RWPE2 (cell line): ENCODE data around the gene GIPC1.

Source experiments
- ATAC-seq: fragments of 200-7000 bp; cut with Tn5 transposase; 3 replicates; pipeline ENCODE4 v1.9.1; 2021; ENCODE audit warnings: low read depth
- DNase-seq: peaks from one replicate; pipeline ENCODE4 v3.0.0-alpha.2; 2020; ENCODE audit warnings: low spot score
- H3K27ac ChIP-seq: fragments of 450-650 bp; 2 replicates; pipeline ENCODE4 v1.5.1; 2017; ENCODE audit warnings: mild to moderate bottlenecking; ENCODE audit not compliant: poor library complexity, severe bottlenecking
- H3K27me3 ChIP-seq: fragments of 250-450 bp; sonication (Bioruptor Pico); 2 replicates; pipeline ENCODE4 v1.5.1; 2021; ENCODE audit warnings: mild to moderate bottlenecking, moderate library complexity; ENCODE audit not compliant: insufficient read depth, poor library complexity, severe bottlenecking
- H3K36me3 ChIP-seq: fragments of 250-450 bp; sonication (Bioruptor Pico); 2 replicates; pipeline ENCODE4 v1.5.1; 2020; ENCODE audit warnings: low read depth, mild to moderate bottlenecking, moderate library complexity
- H3K4me1 ChIP-seq: fragments of 250-450 bp; sonication (Bioruptor Pico); 2 replicates; pipeline ENCODE4 v1.5.1; 2021; ENCODE audit warnings: mild to moderate bottlenecking, moderate library complexity; ENCODE audit not compliant: insufficient read depth, poor library complexity, severe bottlenecking
- H3K4me3 ChIP-seq: fragments of 250-450 bp; sonication (Bioruptor Pico); 2 replicates; pipeline ENCODE4 v1.5.1; 2021; ENCODE audit warnings: mild to moderate bottlenecking, moderate library complexity; ENCODE audit not compliant: severe bottlenecking
- H3K9me3 ChIP-seq: fragments of 250-450 bp; sonication (Bioruptor Pico); 2 replicates; pipeline ENCODE4 v1.5.1; 2021; ENCODE audit warnings: mild to moderate bottlenecking, moderate library complexity; ENCODE audit not compliant: severe bottlenecking
- CTCF ChIP-seq: fragments of 450-650 bp; IDR thresholded peaks from one replicate; pipeline ENCODE4 v1.5.1; 2017; ENCODE audit warnings: mild to moderate bottlenecking, moderate library complexity; ENCODE audit not compliant: poor library complexity, severe bottlenecking

Gene GIPC1

DNA sequence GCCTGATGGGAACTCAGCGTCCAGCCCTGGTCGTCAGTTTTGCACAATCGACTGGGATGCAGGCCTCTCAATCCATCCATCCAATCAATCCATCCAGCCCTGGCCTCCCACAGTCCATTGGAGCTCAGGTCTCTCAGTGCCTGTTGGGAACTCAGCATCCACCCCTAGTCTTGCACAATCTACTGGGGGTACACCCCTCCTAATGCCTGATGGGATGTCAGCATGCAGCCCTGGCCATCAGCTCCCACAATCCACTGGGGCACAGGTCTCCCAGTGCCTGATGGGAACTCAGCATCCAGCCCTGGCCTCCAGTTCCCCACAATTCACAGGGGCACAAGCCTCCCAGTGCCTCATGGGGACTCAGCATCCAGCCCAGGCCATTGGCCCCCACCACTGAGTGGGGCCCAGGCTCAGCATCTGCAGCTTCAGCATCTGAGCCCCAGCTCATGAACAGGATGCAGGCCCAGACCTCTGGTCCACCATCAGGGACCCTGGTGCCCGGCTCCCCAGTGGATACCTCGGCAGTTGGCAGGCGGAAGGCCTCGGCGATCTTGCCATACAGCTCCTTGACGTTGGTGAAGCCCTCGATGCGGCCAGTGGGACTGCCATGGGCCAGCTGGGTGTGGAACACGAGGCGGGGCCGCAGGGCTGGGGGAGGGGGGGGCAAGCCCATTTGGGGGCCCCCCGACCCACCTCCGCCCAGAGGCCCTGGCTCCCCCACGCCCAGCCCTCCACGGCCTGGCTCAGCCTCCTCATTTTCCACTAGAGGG, 13.6 kb downstream of the GIPC1 start:
- DNase-seq (no peak), ATAC-seq (no peak)
- H3K36me3 ChIP-seq: peaks cover 89% of the 10 kb centered on the region
- H3K27me3 ChIP-seq: no peaks in the 10 kb centered on the region
- H3K9me3 ChIP-seq: no peaks in the 10 kb centered on the region
- TF ChIP-seq CTCF: no peak
- no peak overlapping the region for H3K4me3 ChIP-seq
- no peak overlapping the region for H3K27ac ChIP-seq
- H3K4me1 ChIP-seq: no peaks in the 10 kb centered on the region

DNA sequence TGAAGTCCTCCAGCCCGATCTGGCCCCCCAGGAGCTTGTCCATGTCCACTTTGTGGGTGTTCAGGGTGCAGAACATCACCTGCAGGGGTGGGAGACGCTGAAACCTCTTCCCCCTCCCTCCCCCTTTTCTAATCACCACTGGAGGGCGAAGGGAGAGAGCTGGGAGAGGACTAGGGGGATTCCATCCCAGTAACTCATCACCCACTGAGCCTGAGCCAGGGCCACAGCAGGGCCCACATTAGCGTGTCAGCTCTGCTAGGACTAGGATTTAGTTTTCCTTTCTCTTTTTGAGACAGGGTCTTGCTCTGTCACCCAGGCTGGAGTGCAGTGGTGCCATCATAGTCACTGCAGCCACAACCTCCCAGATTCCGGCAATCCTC, 15.2 kb downstream of the GIPC1 start:
- no peak for TF ChIP-seq CTCF
- H3K27me3 ChIP-seq: no peaks in the 10 kb centered on the region
- H3K4me1 ChIP-seq: peaks cover 11% of the 10 kb centered on the region
- DNase-seq: no peak
- ATAC-seq: no peak
- peaks cover 74% of the 10 kb centered on the region for H3K36me3 ChIP-seq
- H3K4me3 ChIP-seq: no peak overlapping the region
- no peak overlapping the region for H3K27ac ChIP-seq
- H3K9me3 ChIP-seq: no peaks in the 10 kb centered on the region

GRCh38 chr19:14479975-14480699, 15.8 kb downstream of the GIPC1 start:
- DNase-seq (peak; percentile 60), ATAC-seq (no peak)
- Histone ChIP-seq H3K36me3 (peaks cover 70% of the 10 kb centered on the region), H3K27ac (no peak overlapping the region), H3K4me3 (no peak overlapping the region), H3K4me1 (peaks cover 16% of the 10 kb centered on the region), H3K27me3 (no peaks in the 10 kb centered on the region), H3K9me3 (no peaks in the 10 kb centered on the region)
- peak; percentile 84 for TF ChIP-seq CTCF

DNA sequence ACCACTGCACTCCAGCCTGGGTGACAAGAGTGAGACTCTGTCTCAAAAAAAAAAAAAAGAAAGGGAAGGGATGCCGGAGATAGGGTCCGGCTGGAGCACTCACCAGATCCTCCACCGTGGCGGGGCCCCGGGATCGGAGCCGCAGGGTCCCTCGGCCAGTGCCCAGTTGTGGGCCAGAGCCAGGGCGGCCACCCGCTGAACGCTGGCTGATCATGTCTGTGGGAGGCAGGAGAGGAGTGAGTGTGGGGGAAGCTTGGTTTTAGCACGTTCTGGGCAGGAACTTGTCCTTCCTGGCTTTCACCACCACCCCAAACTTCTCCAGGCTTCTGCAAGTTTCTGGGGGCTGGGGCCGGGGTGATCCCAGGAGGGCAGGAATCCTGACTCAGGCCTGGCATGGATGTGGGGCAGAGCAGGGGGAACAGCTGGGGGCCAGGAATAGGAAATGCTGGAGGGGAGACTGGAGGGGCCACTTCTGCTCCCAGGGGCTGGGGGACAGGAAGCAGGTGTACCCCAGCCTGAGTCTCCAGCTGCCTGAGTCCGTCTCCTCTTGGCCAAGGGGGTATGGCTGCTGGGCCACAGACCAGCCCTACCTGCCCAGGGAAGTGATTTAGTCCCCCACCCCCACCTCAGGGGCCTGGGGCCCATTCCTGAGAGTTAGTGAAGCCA, 16.5 kb downstream of the GIPC1 start:
- H3K27ac ChIP-seq: no peak overlapping the region

More for the DNA sequence above, 16.5 kb downstream of the GIPC1 start:
- H3K4me1 ChIP-seq: peaks cover 16% of the 10 kb centered on the region
- no peaks in the 10 kb centered on the region for H3K27me3 ChIP-seq
- H3K9me3 ChIP-seq: no peaks in the 10 kb centered on the region
- H3K4me3 ChIP-seq: no peak overlapping the region
- DNase-seq: no peak
- peaks cover 65% of the 10 kb centered on the region for H3K36me3 ChIP-seq
- no peak for TF ChIP-seq CTCF
- ATAC-seq: no peak
